ENCODE measurements around the gene FBXL16. TPM values are rescaled to one million over a fixed set of nuclear protein-coding genes. Genes with fewer than 3 reads are reported as not detected.
A peak's percentile ranks its signal among the peaks of the same experiment; 100 is the strongest.

Gene FBXL16
- polyA plus RNA-seq, 2 of the 4 experiments (the other 2 are of a cell fraction), result 0.53 to 1.2 TPM

DNA sequence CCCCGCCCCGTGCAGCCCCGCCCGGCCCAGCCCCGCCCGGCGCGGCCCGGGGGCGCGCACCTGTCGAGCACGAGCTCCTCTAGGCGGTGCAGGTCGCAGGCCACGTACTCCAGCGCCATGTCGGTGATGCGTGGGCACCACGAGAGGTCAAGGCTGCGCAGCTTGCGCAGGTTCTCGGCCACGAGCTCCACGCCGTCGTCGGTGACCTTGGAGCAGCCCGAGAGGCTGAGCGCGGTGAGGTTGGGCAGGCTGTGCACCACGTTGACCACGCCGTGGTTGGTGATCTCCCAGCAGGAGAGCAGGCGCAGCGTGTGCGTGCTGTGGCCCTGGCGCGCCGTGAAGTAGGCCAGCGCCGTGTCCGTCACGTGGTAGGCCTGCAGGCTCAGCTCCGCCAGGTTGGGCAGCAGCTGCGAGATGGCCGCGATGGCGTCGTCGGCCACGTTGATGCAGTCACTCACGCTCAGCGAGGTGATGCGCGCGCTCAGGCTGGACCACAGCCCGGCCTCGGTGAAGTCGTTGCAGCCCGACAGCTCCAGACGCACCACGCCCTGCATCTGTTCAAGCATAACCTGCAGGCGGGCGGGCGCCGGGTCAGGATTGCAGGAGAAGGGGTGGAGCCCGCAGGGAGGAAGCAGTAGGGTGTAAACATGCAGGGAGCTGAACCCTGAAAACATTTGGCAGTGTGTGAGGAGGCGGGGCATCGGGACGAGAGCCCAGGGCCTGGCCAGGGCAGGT is 10.1 kb downstream of the FBXL16 start:
- no peak for FAIRE-seq
- Histone ChIP-seq H3K9me3 (no peaks in the 10 kb centered on the region), H3K4me3 (peak overlapping the region; percentile 37), H3K27ac (peak overlapping the region; percentile 51 to 76; a peak in 5 of 6 replicates), H3K4me1 (peaks cover 22% of the 10 kb centered on the region; the same call in 2 of the 3 replicates), H3K4me2 (peak overlapping the region; percentile 91)
- CTCF ChIA-PET, result interaction anchor here (0.9 to 2.5 kb wide), 10 partner anchors 8 to 90 kb away, joined by 3 to 25 read pairs (median 4); partner anchors contain the start of gene RHOT2
- peak; percentile 38 to 61 for ATAC-seq
- TF ChIP-seq RNF2 (IDR thresholded peaks at IDR 0.05; ENCODE audit: borderline replicate concordance, low read depth) (0 out of 2 replicates have a peak, but pooled peaks have one; percentile 43), SMC3 (IDR thresholded peaks at IDR 0.05) (no peak), HEYL (CRISPR knock-in tag; IDR thresholded peaks at IDR 0.05) (no peak), POLR2A (IDR thresholded peaks at IDR 0.05; ENCODE audit: low read length) (peak; percentile 42; the same call in 1 of the 2 replicates), MAFK (IDR thresholded peaks at IDR 0.05; ENCODE audit: partially characterized antibody) (no peak), JUNB (IDR thresholded peaks at IDR 0.05) (no peak), ZFP36 (IDR thresholded peaks at IDR 0.05; ENCODE audit: borderline replicate concordance, partially characterized antibody) (no peak), ZC3H11A (IDR thresholded peaks at IDR 0.05) (no peak), MYC (IDR thresholded peaks at IDR 0.05; ENCODE audit: borderline replicate concordance, low read length) (no peak), CEBPB (IDR thresholded peaks at IDR 0.05) (no peak), FOXS1 (CRISPR knock-in tag; IDR thresholded peaks at IDR 0.05) (no peak), RFX5 (IDR thresholded peaks at IDR 0.05) (no peak), CBX8 (IDR thresholded peaks at IDR 0.05) (no peak), CHD4 (IDR thresholded peaks at IDR 0.05; ENCODE audit: borderline replicate concordance) (no peak), MAZ (IDR thresholded peaks at IDR 0.05; ENCODE audit: borderline replicate concordance, low read depth, low read length) (no peak), EHMT2 (IDR thresholded peaks at IDR 0.05; ENCODE audit: low read depth) (no peak), ZNF302 (CRISPR knock-in tag; IDR thresholded peaks at IDR 0.05) (no peak), SREBF2 (IDR thresholded peaks at IDR 0.05) (no peak), TFCP2L1 (CRISPR knock-in tag; IDR thresholded peaks at IDR 0.05) (no peak), KDM1A (IDR thresholded peaks at IDR 0.05; ENCODE audit: low read depth) (no peak), CHD2 (IDR thresholded peaks at IDR 0.05; ENCODE audit: low read length, partially characterized antibody) (no peak)
- TF ChIP-seq, protein P1, sequence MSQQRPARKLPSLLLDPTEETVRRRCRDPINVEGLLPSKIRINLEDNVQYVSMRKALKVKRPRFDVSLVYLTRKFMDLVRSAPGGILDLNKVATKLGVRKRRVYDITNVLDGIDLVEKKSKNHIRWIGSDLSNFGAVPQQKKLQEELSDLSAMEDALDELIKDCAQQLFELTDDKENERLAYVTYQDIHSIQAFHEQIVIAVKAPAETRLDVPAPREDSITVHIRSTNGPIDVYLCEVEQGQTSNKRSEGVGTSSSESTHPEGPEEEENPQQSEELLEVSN (IDR thresholded peaks at IDR 0.05; ENCODE audit: borderline replicate concordance, low read depth), result peak; percentile 93
- TF ChIP-seq, protein P2, sequence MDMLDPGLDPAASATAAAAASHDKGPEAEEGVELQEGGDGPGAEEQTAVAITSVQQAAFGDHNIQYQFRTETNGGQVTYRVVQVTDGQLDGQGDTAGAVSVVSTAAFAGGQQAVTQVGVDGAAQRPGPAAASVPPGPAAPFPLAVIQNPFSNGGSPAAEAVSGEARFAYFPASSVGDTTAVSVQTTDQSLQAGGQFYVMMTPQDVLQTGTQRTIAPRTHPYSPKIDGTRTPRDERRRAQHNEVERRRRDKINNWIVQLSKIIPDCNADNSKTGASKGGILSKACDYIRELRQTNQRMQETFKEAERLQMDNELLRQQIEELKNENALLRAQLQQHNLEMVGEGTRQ (IDR thresholded peaks at IDR 0.05), result peak; percentile 77
- TF ChIP-seq, protein P3, sequence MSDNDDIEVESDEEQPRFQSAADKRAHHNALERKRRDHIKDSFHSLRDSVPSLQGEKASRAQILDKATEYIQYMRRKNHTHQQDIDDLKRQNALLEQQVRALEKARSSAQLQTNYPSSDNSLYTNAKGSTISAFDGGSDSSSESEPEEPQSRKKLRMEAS (IDR thresholded peaks at IDR 0.05), result peak; percentile 96
- DNase-seq (ENCODE audit: low read depth in 1 of 2, low spot score in 1 of 2), result peak in 1 of 2 experiments; percentile 78
- POLR2A ChIA-PET, result interaction anchor here (1.1 to 1.6 kb wide), 4 partner anchors 10 to 25 kb away, joined by 3 to 7 read pairs (median 6); partner anchors contain the start of gene ANTKMT
- WGBS (ENCODE audit: missing lambda C conversion rate), result 16% methylated on average over 30 of the region's 71 CpGs

DNA sequence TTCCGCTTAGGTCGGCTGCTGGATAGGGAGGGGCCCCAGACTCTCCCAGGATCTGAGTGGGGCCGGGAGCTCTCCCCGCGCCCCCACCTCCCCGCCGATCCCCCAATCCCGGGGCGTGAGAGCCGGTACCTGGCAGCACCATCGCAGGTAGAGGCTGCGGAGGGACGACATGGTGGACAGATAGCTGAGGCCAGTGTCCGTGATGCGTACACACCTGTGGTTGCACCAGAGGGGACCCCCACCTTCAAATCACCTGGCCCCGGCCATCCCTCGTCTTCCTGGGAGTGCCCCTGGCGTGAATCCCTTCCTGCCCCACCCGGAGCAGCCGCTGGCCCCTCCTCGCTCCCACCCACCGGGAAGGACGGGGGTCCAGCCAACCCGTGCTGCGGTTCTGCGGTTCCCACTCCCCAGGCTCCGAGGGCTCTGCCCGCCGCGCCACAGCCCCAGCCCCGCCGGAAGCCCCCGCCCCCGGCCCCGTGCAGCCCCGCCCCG is 10.7 kb downstream of the FBXL16 start:
- H3K4me1 ChIP-seq, result peaks cover 18% of the 10 kb centered on the region; the same call in 2 of the 3 replicates
- H3K4me2 ChIP-seq, result peak overlapping the region; percentile 91
- ChIA-PET CTCF (interaction anchor here (1.0 to 2.5 kb wide), 8 partner anchors 9 to 90 kb away, joined by 3 to 25 read pairs (median 5); no protein-coding TSS in a partner anchor), POLR2A (interaction anchor here (1.1 to 1.6 kb wide), 4 partner anchors 9 to 26 kb away, joined by 3 to 7 read pairs (median 6); partner anchors contain the start of gene ANTKMT)
- FAIRE-seq (no peak), DNase-seq (ENCODE audit: low read depth in 1 of 2, low spot score in 1 of 2) (no peak), ATAC-seq (no peak)
- WGBS (ENCODE audit: missing lambda C conversion rate), result 11% methylated on average over 9 of the region's 37 CpGs
- no peak for TF ChIP-seq SMC3 (IDR thresholded peaks at IDR 0.05)
- TF ChIP-seq FOSL2 (IDR thresholded peaks at IDR 0.05), result no peak
- no peak for TF ChIP-seq FOSL2 (CRISPR knock-in tag; IDR thresholded peaks at IDR 0.05)
- no peak for TF ChIP-seq POLR2A (IDR thresholded peaks at IDR 0.05; ENCODE audit: low read length)
- TF ChIP-seq HOXA7 (CRISPR knock-in tag; IDR thresholded peaks at IDR 0.05), result no peak
- no peak for TF ChIP-seq CBX2 (IDR thresholded peaks at IDR 0.05; ENCODE audit: borderline replicate concordance, low read depth)
- no peak for TF ChIP-seq HOXB5 (CRISPR knock-in tag; IDR thresholded peaks at IDR 0.05)
- TF ChIP-seq HEYL (CRISPR knock-in tag; IDR thresholded peaks at IDR 0.05), result no peak
- TF ChIP-seq, protein P4, sequence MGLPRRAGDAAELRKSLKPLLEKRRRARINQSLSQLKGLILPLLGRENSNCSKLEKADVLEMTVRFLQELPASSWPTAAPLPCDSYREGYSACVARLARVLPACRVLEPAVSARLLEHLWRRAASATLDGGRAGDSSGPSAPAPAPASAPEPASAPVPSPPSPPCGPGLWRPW (IDR thresholded peaks at IDR 0.05), result no peak
- no peak for TF ChIP-seq GATA3 (IDR thresholded peaks at IDR 0.05; ENCODE audit: borderline replicate concordance)
- no peak for TF ChIP-seq SREBF2 (IDR thresholded peaks at IDR 0.05)
- TF ChIP-seq MAFK (IDR thresholded peaks at IDR 0.05; ENCODE audit: partially characterized antibody), result no peak
- TF ChIP-seq NR3C1 (IDR thresholded peaks at IDR 0.05), result no peak
- TF ChIP-seq EHF (CRISPR knock-in tag; IDR thresholded peaks at IDR 0.05), result no peak
- TF ChIP-seq, protein P5, sequence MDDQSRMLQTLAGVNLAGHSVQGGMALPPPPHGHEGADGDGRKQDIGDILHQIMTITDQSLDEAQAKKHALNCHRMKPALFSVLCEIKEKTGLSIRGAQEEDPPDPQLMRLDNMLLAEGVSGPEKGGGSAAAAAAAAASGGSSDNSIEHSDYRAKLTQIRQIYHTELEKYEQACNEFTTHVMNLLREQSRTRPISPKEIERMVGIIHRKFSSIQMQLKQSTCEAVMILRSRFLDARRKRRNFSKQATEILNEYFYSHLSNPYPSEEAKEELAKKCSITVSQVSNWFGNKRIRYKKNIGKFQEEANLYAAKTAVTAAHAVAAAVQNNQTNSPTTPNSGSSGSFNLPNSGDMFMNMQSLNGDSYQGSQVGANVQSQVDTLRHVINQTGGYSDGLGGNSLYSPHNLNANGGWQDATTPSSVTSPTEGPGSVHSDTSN (IDR thresholded peaks at IDR 0.05), result no peak
- no peak for TF ChIP-seq KDM5A (IDR thresholded peaks at IDR 0.05)
- TF ChIP-seq RFX5 (IDR thresholded peaks at IDR 0.05), result no peak
- TF ChIP-seq MAZ (IDR thresholded peaks at IDR 0.05; ENCODE audit: borderline replicate concordance, low read depth, low read length), result no peak
- no peak for TF ChIP-seq ZNF302 (CRISPR knock-in tag; IDR thresholded peaks at IDR 0.05)
- TF ChIP-seq EHMT2 (IDR thresholded peaks at IDR 0.05; ENCODE audit: low read depth), result no peak
- no peaks in the 10 kb centered on the region for H3K9me3 ChIP-seq
- peak overlapping the region; percentile 37 for H3K4me3 ChIP-seq
- H3K27ac ChIP-seq, result peak overlapping the region in 1 of 2 experiments; percentile 76; a peak in 4 of 6 replicates

All from A549 (cell line).